Measurements from ENCODE around the gene UPK3A.

UPK3A gene

DNA sequence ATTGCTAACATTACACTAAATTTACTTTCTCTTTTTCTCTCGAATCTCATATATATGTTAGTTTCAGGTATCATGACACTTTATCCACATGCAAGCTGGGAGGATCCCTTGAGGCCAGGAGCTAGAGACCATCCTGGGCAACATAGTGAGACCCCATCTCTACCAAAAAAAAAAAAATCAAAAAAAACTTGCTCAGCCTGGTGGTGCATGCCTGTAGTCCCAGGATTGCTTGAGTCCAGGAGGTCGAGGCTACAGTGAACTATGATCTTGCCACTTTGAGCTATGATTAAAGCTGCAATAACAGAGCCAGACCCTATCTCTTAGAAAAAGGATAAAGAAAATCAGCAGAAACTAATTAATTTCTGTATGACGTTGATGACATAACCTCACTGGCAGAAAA lies 3.7 kb upstream of the UPK3A start:
- TF ChIP-seq, protein P1, sequence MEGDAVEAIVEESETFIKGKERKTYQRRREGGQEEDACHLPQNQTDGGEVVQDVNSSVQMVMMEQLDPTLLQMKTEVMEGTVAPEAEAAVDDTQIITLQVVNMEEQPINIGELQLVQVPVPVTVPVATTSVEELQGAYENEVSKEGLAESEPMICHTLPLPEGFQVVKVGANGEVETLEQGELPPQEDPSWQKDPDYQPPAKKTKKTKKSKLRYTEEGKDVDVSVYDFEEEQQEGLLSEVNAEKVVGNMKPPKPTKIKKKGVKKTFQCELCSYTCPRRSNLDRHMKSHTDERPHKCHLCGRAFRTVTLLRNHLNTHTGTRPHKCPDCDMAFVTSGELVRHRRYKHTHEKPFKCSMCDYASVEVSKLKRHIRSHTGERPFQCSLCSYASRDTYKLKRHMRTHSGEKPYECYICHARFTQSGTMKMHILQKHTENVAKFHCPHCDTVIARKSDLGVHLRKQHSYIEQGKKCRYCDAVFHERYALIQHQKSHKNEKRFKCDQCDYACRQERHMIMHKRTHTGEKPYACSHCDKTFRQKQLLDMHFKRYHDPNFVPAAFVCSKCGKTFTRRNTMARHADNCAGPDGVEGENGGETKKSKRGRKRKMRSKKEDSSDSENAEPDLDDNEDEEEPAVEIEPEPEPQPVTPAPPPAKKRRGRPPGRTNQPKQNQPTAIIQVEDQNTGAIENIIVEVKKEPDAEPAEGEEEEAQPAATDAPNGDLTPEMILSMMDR (IDR thresholded peaks at IDR 0.05), result no peak
- H3K9me3 ChIP-seq, result no peaks in the 10 kb centered on the region

DNA sequence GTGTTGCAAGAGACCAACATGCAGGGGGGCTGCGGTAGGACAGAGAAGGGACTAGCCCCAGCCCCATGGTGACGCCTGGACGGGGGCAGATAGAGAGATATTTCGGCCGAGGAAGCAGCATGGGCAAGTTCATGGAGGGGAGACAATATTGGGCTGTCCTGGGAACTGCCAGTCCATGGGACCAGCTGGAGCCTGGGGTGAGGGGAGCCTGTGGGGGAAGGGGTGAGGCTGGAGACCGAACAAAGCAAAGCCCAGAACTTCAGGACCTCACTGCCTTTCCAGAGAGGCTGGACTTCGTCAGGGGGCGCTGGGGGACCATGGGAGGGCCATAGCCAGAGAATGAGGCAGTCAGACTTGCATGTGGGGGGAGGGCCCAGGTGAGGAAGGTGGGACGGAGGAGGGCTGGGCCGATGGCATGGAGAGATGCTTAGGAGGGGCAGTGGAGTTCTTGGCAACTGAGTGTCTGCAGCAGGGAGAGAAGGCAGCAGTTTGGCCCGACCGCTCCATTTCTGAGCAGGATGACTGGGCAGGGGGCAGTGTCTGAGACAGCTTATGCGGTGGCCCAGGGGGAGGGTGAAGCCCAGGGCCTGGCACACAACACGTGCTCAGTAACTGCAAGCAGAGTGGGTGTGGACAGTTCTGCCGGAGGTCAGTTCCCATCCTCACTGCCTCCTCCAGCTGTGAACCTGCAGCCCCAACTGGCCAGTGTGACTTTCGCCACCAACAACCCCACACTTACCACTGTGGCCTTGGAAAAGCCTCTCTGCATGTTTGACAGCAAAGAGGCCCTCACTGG lies 712 bp downstream of the UPK3A start:
- Histone ChIP-seq H3K36me3 (no peaks in the 10 kb centered on the region), H3K9me3 (no peaks in the 10 kb centered on the region), H3K4me3 (ENCODE audit: low read depth in 1 of 2, low read length in 1 of 2) (peak overlapping the region; percentile 34 to 50), H3K4me1 (ENCODE audit: control insufficient read depth in 1 of 2, insufficient read depth in 1 of 2, low read depth in 1 of 2, low read length in 1 of 2) (peaks cover 37 to 54% of the 10 kb centered on the region in 2 experiments), H3K27ac (no peak overlapping the region), H3K27me3 (peaks cover 26% of the 10 kb centered on the region)
- TF ChIP-seq, protein P1 (IDR thresholded peaks at IDR 0.05), result no peak

More for the DNA sequence above, 3.7 kb upstream of the UPK3A start:
- Histone ChIP-seq H3K36me3 (no peaks in the 10 kb centered on the region), H3K4me3 (ENCODE audit: low read depth in 1 of 2, low read length in 1 of 2) (no peak overlapping the region), H3K4me1 (ENCODE audit: control insufficient read depth in 1 of 2, insufficient read depth in 1 of 2, low read depth in 1 of 2, low read length in 1 of 2) (peaks cover 24 to 35% of the 10 kb centered on the region in 2 experiments), H3K27me3 (peaks cover 29% of the 10 kb centered on the region), H3K27ac (peak overlapping the region; percentile 79)

GRCh38 chr22:45286854-45287551 lies 2.3 kb downstream of the UPK3A start:
- peaks cover 41 to 54% of the 10 kb centered on the region in 2 experiments for H3K4me1 ChIP-seq (ENCODE audit: control insufficient read depth in 1 of 2, insufficient read depth in 1 of 2, low read depth in 1 of 2, low read length in 1 of 2)
- H3K4me3 ChIP-seq (ENCODE audit: low read depth in 1 of 2, low read length in 1 of 2), result peak overlapping the region in 1 of 2 experiments; percentile 19
- H3K27ac ChIP-seq, result peak overlapping the region; percentile 72

GRCh38 chr22:45290410-45290936 lies 5.7 kb downstream of the UPK3A start:
- no peaks in the 10 kb centered on the region for H3K9me3 ChIP-seq
- H3K4me3 ChIP-seq (ENCODE audit: low read depth in 1 of 2, low read length in 1 of 2), result no peak overlapping the region
- peaks cover 42 to 48% of the 10 kb centered on the region in 2 experiments for H3K4me1 ChIP-seq (ENCODE audit: control insufficient read depth in 1 of 2, insufficient read depth in 1 of 2, low read depth in 1 of 2, low read length in 1 of 2)
- peaks cover 35% of the 10 kb centered on the region for H3K27me3 ChIP-seq
- no peaks in the 10 kb centered on the region for H3K36me3 ChIP-seq
- TF ChIP-seq, protein P1 (IDR thresholded peaks at IDR 0.05), result no peak
- H3K27ac ChIP-seq, result no peak overlapping the region

More at GRCh38 chr22:45286854-45287551, 2.3 kb downstream of the UPK3A start:
- Histone ChIP-seq H3K27me3 (peaks cover 30% of the 10 kb centered on the region), H3K9me3 (no peaks in the 10 kb centered on the region), H3K36me3 (no peaks in the 10 kb centered on the region)
- TF ChIP-seq, protein P1 (IDR thresholded peaks at IDR 0.05), result no peak

DNA sequence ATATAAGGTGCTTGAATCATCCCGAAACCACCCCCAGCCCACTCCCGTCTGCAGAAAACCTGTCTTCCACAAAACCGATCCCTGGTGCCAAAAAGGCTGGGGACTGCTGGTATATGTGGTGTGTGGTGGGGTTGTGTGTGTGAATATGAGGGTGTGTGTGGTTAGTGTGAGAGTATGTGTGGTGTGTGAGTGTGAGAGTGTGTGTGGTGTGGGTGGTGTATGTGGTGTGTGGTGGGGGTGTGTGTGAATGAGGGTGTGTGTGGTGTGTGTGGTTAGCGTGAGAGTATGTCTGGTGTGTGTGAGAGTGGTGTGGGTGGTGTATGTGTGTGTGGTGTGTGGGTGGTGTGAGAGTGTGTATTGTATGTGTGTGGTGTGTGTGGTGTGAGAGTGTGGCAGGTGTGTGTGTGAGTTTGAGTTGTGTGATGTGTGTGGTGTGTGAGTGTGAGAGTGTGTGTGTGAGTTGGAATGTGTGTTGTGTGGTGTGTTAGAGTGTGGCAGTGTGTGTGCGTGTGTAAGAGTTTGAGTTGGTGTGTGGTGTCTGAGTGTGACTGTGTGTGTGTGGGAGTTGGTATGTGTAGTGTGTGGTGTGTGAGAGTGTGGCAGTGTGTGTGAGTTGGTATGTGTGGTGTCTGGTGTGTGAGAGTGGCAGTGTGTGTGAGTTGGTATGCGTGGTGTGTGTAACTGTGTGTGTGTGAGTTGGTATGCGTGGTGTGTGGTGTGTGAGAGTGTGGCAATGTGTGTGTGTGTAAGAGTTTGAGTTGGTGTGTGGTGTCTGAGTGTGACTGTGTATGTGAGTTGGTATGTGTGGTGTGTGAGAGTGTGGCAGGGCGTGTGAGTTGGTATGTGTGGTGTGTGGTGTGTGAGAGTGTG lies 6.5 kb downstream of the UPK3A start:
- TF ChIP-seq, protein P1 (IDR thresholded peaks at IDR 0.05), result no peak
- Histone ChIP-seq H3K4me1 (ENCODE audit: control insufficient read depth in 1 of 2, insufficient read depth in 1 of 2, low read depth in 1 of 2, low read length in 1 of 2) (peaks cover 42 to 46% of the 10 kb centered on the region in 2 experiments), H3K4me3 (ENCODE audit: low read depth in 1 of 2, low read length in 1 of 2) (no peak overlapping the region)

More for the DNA sequence above, 6.5 kb downstream of the UPK3A start:
- Histone ChIP-seq H3K9me3 (no peaks in the 10 kb centered on the region), H3K27ac (no peak overlapping the region), H3K27me3 (peaks cover 37% of the 10 kb centered on the region), H3K36me3 (no peaks in the 10 kb centered on the region)
